Fibroblast of lung (primary cell): ENCODE results near the gene HOXA13. TPM values are rescaled to one million over a fixed set of nuclear protein-coding genes. Genes with fewer than 3 reads are reported as not detected.

Experiments used
- DNase-seq, 2 donors: peaks; one replicate each; pipeline versions ENCODE4 v3.0.0 to v3.0.0-alpha.2; 2010; ENCODE audit warnings: low read depth in 2 of 2
- H2AFZ ChIP-seq: 2 replicates; pipeline ENCODE4 v1.5.1; 2012; ENCODE audit warnings: low read length, control low read depth, inconsistent platforms
- H3K27ac ChIP-seq: 2 replicates; pipeline ENCODE4 v1.5.1; 2011; ENCODE audit warnings: low read length, control low read depth; ENCODE audit not compliant: insufficient read depth
- H3K27me3 ChIP-seq: 2 replicates; pipeline ENCODE4 v1.5.1; 2011; ENCODE audit warnings: mild to moderate bottlenecking, low read length; ENCODE audit not compliant: control insufficient read depth, insufficient read depth
- H3K36me3 ChIP-seq: 2 replicates; pipeline ENCODE4 v1.5.1; 2011; ENCODE audit warnings: low read length; ENCODE audit not compliant: control insufficient read depth, insufficient read depth
- H3K4me1 ChIP-seq: 2 replicates; pipeline ENCODE4 v1.5.1; 2011; ENCODE audit warnings: low read length; ENCODE audit not compliant: control insufficient read depth, insufficient read depth; ENCODE audit errors: extremely low read depth
- H3K4me2 ChIP-seq: 2 replicates; pipeline ENCODE4 v1.5.1; 2011; ENCODE audit warnings: low read length, control low read depth; ENCODE audit not compliant: insufficient read depth; ENCODE audit errors: extremely low read depth
- H3K4me3 ChIP-seq, 4 experiments: fragments of 200-600 bp in 1 of 4; sonication (generic) in 1 of 4; replicated peaks in 1 of 4; 2 replicates each; pipeline ENCODE4 v1.5.1; 2011 to 2016; ENCODE audit warnings: low read length in 4 of 4, low read depth in 3 of 4, mild to moderate bottlenecking in 3 of 4, control low read depth in 2 of 4, inconsistent platforms in 1 of 4, mixed read lengths in 1 of 4; ENCODE audit not compliant: insufficient read depth in 1 of 4; ENCODE audit errors: control extremely low read depth in 1 of 4
- H3K79me2 ChIP-seq: 2 replicates; pipeline ENCODE4 v1.5.1; 2012; ENCODE audit warnings: mild to moderate bottlenecking, low read length, inconsistent platforms; ENCODE audit not compliant: control insufficient read depth, insufficient read depth
- H3K9ac ChIP-seq: 2 replicates; pipeline ENCODE4 v1.5.1; 2011; ENCODE audit warnings: mild to moderate bottlenecking, low read length, control low read depth; ENCODE audit not compliant: insufficient read depth
- H3K9me3 ChIP-seq: 2 replicates; pipeline ENCODE4 v1.5.1; 2012; ENCODE audit warnings: low read depth, low read length; ENCODE audit not compliant: control insufficient read depth, insufficient read depth
- H4K20me1 ChIP-seq: 2 replicates; pipeline ENCODE4 v1.5.1; 2011; ENCODE audit warnings: low read length; ENCODE audit not compliant: control insufficient read depth, insufficient read depth; ENCODE audit errors: extremely low read depth
- CTCF ChIP-seq, 2 donors: IDR thresholded peaks in 1 of 2; conservative IDR thresholded peaks in 1 of 2; 1 replicate in 1 of 2; 2 replicates in 1 of 2; pipeline ENCODE4 v1.5.1; 2011 to 2012; ENCODE audit warnings: low read length in 2 of 2, control low read depth in 1 of 2, inconsistent platforms in 1 of 2, low read depth in 1 of 2, mild to moderate bottlenecking in 1 of 2
- EZH2 ChIP-seq: IDR thresholded peaks from 2 replicates; pipeline ENCODE4 v1.5.1; 2012; ENCODE audit warnings: low read length, control low read depth, mild to moderate bottlenecking; ENCODE audit errors: missing control alignments
- polyA plus RNA-seq, 2 donors: library from polyadenylated mRNA; depleted of rRNA in 1 of 2; stranded (reverse) in 1 of 2; unstranded in 1 of 2; fragments of >200 nt; gene quantifications; 2 replicates each; pipeline ENCODE4 v1.2.1, GENCODE V29; 2011 to 2012; ENCODE audit warnings: missing spikeins in 1 of 2
- total RNA-seq: library from RNA; depleted of rRNA; stranded (reverse); fragments of >200 nt; gene quantifications from 2 replicates; pipeline ENCODE4 v1.2.1, GENCODE V29; 2014

Gene HOXA13
- total and polyA plus RNA-seq, 2 donors (not counting 1 experiment from before 2014, with no cell fraction given) = not detected

GRCh38 chr7:27178366-27178765, 21.5 kb downstream of the HOXA13 start:
- no peak for DNase-seq
- no peak overlapping the region for H3K4me2 ChIP-seq
- no peaks in the 10 kb centered on the region for H3K36me3 ChIP-seq
- H2AFZ ChIP-seq = no peak overlapping the region
- H3K79me2 ChIP-seq = no peaks in the 10 kb centered on the region
- TF ChIP-seq CTCF (conservative IDR thresholded peaks at IDR 0.05 in 1 of 2, IDR thresholded peaks at IDR 0.05 in 1 of 2; ENCODE audit: low read depth in 1 of 2, low read length in 2 of 2) (no peak), EZH2 (no peak)
- H3K27me3 ChIP-seq = peaks cover 51% of the 10 kb centered on the region
- no peaks in the 10 kb centered on the region for H3K9me3 ChIP-seq
- no peak overlapping the region for H3K9ac ChIP-seq
- no peaks in the 10 kb centered on the region for H3K4me1 ChIP-seq
- H3K27ac ChIP-seq = no peak overlapping the region
- no peaks in the 10 kb centered on the region for H4K20me1 ChIP-seq
- H3K4me3 ChIP-seq = no peak overlapping the region

- no peak overlapping the region for H3K27ac ChIP-seq
Observed at GRCh38 chr7:27177795-27178320, 22.0 kb downstream of the HOXA13 start.

More at GRCh38 chr7:27177795-27178320, 22.0 kb downstream of the HOXA13 start:
- Histone ChIP-seq H3K4me1 (no peaks in the 10 kb centered on the region), H3K79me2 (no peaks in the 10 kb centered on the region), H3K9me3 (no peaks in the 10 kb centered on the region), H3K27me3 (peaks cover 51% of the 10 kb centered on the region), H3K4me3 (no peak overlapping the region), H2AFZ (no peak overlapping the region), H3K4me2 (no peak overlapping the region), H3K36me3 (no peaks in the 10 kb centered on the region), H3K9ac (no peak overlapping the region), H4K20me1 (no peaks in the 10 kb centered on the region)
- no peak for DNase-seq
- TF ChIP-seq EZH2 = no peak
- no peak for TF ChIP-seq CTCF (conservative IDR thresholded peaks at IDR 0.05 in 1 of 2, IDR thresholded peaks at IDR 0.05 in 1 of 2; ENCODE audit: low read depth in 1 of 2, low read length in 2 of 2)
